HCT116 (cell line): ENCODE results near the gene BBS10. TPM values are rescaled to one million over a fixed set of nuclear protein-coding genes. Genes with fewer than 3 reads are reported as not detected.

ENCODE experiments used
- ATAC-seq: fragments of 200-7000 bp; cut with Tn5 transposase; 2 replicates; pipeline ENCODE4 v1.9.1; 2020; ENCODE audit warnings: mild to moderate bottlenecking, moderate library complexity
- BruUV-seq: library from RNA; stranded (reverse); fragments of 400-500 nt; replicated peaks from 2 replicates; lab custom pipeline; 2021; lab: Mats Ljungman, UMichigan
- CTCF ChIA-PET: fragments of 300-600 bp; sonication (Branson Sonifier 250); formaldehyde crosslinking; loops from one replicate; lab custom pipeline; 2021; ENCODE audit warnings: antibody characterized with exemption; lab: Charles Lee
- POLR2A ChIA-PET: fragments of 300-600, 350-600 bp; sonication (Branson Sonifier 250); formaldehyde crosslinking; loops from one replicate; lab custom pipeline; 2021; ENCODE audit warnings: antibody characterized with exemption; lab: Charles Lee
- RAD21 ChIA-PET, 2 experiments: fragments of 300-600 bp; sonication (Branson Sonifier 250); formaldehyde crosslinking; loops; one replicate each; lab custom pipeline; 2023; ENCODE audit warnings: low total read pairs in 2 of 2; ENCODE audit not compliant: uncharacterized antibody in 2 of 2, unreplicated experiment in 2 of 2, low non-redundant PET in 1 of 2; lab: Charles Lee
- DNase-seq: peaks from one replicate; pipeline ENCODE4 v3.0.0-alpha.2; 2010; ENCODE audit warnings: low read depth, low spot score
- H2AFZ ChIP-seq: fragments of 200-600 bp; shearing (Covaris generic), sonication (generic); 2 replicates; pipeline ENCODE4 v1.6.1; 2017; ENCODE audit warnings: low read depth, mixed run types, mixed read lengths, antibody characterized with exemption, low read length; ENCODE audit not compliant: poor library complexity, severe bottlenecking
- H3K27ac ChIP-seq: 2 replicates; pipeline ENCODE4 v1.5.1; 2012; ENCODE audit warnings: low read depth, low read length
- H3K27me3 ChIP-seq: fragments of 200-600 bp; sonication (generic); 2 replicates; pipeline ENCODE4 v1.6.1; 2016; ENCODE audit warnings: mixed run types, low read length, mixed read lengths; ENCODE audit not compliant: insufficient read depth
- H3K36me3 ChIP-seq, 2 experiments: fragments of 200-500 bp in 1 of 2; fragments of 200-600 bp in 1 of 2; sonication (Bioruptor generic) in 1 of 2; sonication (generic) in 1 of 2; 2 replicates each; pipeline versions ENCODE4 v1.5.1 to v1.6.1; 2014 to 2016; ENCODE audit warnings: low read length in 2 of 2, inconsistent platforms in 1 of 2, mixed read lengths in 1 of 2, mixed run types in 1 of 2; ENCODE audit not compliant: insufficient read depth in 2 of 2, control insufficient read depth in 1 of 2
- H3K4me1 ChIP-seq, 2 experiments: fragments of 200-600 bp in 1 of 2; sonication (generic) in 1 of 2; 2 replicates each; pipeline versions ENCODE4 v1.5.1 to v1.6.1; 2012 to 2017; ENCODE audit warnings: low read length in 2 of 2, inconsistent platforms in 1 of 2, mild to moderate bottlenecking in 1 of 2, mixed read lengths in 1 of 2, mixed run types in 1 of 2, moderate library complexity in 1 of 2; ENCODE audit not compliant: insufficient read depth in 2 of 2, control insufficient read depth in 1 of 2
- H3K4me2 ChIP-seq: fragments of 200-600 bp; sonication (generic); 2 replicates; pipeline ENCODE4 v1.6.1; 2017; ENCODE audit warnings: mixed run types, low read length, mixed read lengths
- H3K4me3 ChIP-seq, 2 experiments: fragments of 200-600 bp in 1 of 2; sonication (generic) in 1 of 2; replicated peaks in 1 of 2; 2 replicates each; pipeline ENCODE4 v1.5.1; 2011 to 2016; ENCODE audit warnings: low read length in 2 of 2, control low read depth in 1 of 2, low read depth in 1 of 2, mild to moderate bottlenecking in 1 of 2, mixed read lengths in 1 of 2, mixed run types in 1 of 2
- H3K79me2 ChIP-seq: fragments of 200-600 bp; sonication (generic); 2 replicates; pipeline ENCODE4 v1.6.1; 2017; ENCODE audit warnings: mild to moderate bottlenecking, mixed run types, low read length, moderate library complexity, mixed read lengths; ENCODE audit not compliant: insufficient read depth
- H3K9ac ChIP-seq: fragments of 200-600 bp; sonication (generic); 2 replicates; pipeline ENCODE4 v1.6.1; 2016; ENCODE audit warnings: low read length, mixed read lengths
- H3K9me2 ChIP-seq: fragments of 200-600 bp; sonication (generic), shearing (Covaris generic); 2 replicates; pipeline ENCODE4 v1.6.1; 2017; ENCODE audit warnings: mixed run types, mild to moderate bottlenecking, moderate library complexity; ENCODE audit not compliant: insufficient read depth
- H3K9me3 ChIP-seq, 2 experiments: fragments of 200-500 bp in 1 of 2; fragments of 200-600 bp in 1 of 2; sonication (Bioruptor generic) in 1 of 2; sonication (generic) in 1 of 2; 2 replicates each; pipeline ENCODE4 v1.6.1; 2014 to 2017; ENCODE audit warnings: low read length in 2 of 2, mixed read lengths in 2 of 2, inconsistent platforms in 1 of 2, low read depth in 1 of 2, mild to moderate bottlenecking in 1 of 2, mixed run types in 1 of 2, moderate library complexity in 1 of 2; ENCODE audit not compliant: control insufficient read depth in 1 of 2, insufficient read depth in 1 of 2
- H4K20me1 ChIP-seq: fragments of 200-600 bp; sonication (generic), shearing (Covaris generic); 2 replicates; pipeline ENCODE4 v1.6.1; 2017; ENCODE audit warnings: mixed run types, mild to moderate bottlenecking, moderate library complexity; ENCODE audit not compliant: insufficient read depth
- ATF3 ChIP-seq: IDR thresholded peaks from 2 replicates; pipeline ENCODE4 v1.6.1; 2012
- CEBPB ChIP-seq: IDR thresholded peaks from 2 replicates; pipeline ENCODE4 v1.6.1; 2012; ENCODE audit warnings: low read depth
- ELF1 ChIP-seq: IDR thresholded peaks from 2 replicates; pipeline ENCODE4 v1.6.1; 2012; ENCODE audit warnings: low read depth, borderline replicate concordance
- EZH2 ChIP-seq: fragments of 200-600 bp; sonication (generic); IDR thresholded peaks from 2 replicates; pipeline ENCODE4 v1.6.1; 2017; ENCODE audit warnings: antibody characterized with exemption, mixed run types
- POLR2A ChIP-seq: IDR thresholded peaks from 2 replicates; pipeline ENCODE4 v1.7.0; 2011; ENCODE audit warnings: borderline replicate concordance; ENCODE audit not compliant: insufficient read depth, insufficient read length; ENCODE audit errors: extremely low read depth
- REST ChIP-seq: IDR thresholded peaks from 2 replicates; pipeline ENCODE4 v1.6.1; 2012; ENCODE audit warnings: low read depth
- SRF ChIP-seq: IDR thresholded peaks from 2 replicates; pipeline ENCODE4 v1.6.1; 2012; ENCODE audit warnings: low read depth
- ZFX ChIP-seq: fragments of 450-650 bp; IDR thresholded peaks from 2 replicates; pipeline ENCODE4 v1.6.1; 2017
- intact Hi-C: fragments of 100-400 bp; cut with micrococcal nuclease; formaldehyde crosslinking; loops from 2 replicates; pipeline ENCODE4 v1.10.0; 2022
- total RNA-seq: library from RNA; stranded (reverse); gene quantifications from one replicate; pipeline ENCODE4 v1.2.1, GENCODE V29; 2021; ENCODE audit not compliant: unreplicated experiment

The BBS10 gene
- total RNA-seq, 1 experiment from 2014 or later = 27.1 TPM

- peaks cover 0 to 7% of the 10 kb centered on the region in 2 experiments; a peak in 1 of 4 replicates for H3K4me1 ChIP-seq
- TF ChIP-seq REST (no peak), POLR2A (no peak), ELF1 (no peak), ZFX (no peak), ATF3 (no peak), SRF (no peak), CEBPB (no peak), EZH2 (no peak)
- no peak for ATAC-seq
- POLR2A ChIA-PET = no interaction called here
- no peak overlapping the region for H2AFZ ChIP-seq
- no peak for DNase-seq
- RAD21 ChIA-PET = no interaction called here
- CTCF ChIA-PET = no interaction called here
- no peaks in the 10 kb centered on the region for H3K79me2 ChIP-seq
- no TSS peak for BruUV-seq
- H3K4me2 ChIP-seq = no peak overlapping the region
- H3K9me3 ChIP-seq = no peaks in the 10 kb centered on the region
- no peaks in the 10 kb centered on the region for H3K9me2 ChIP-seq
- H3K27ac ChIP-seq = no peak overlapping the region
- H3K9ac ChIP-seq = no peak overlapping the region
- intact Hi-C loops = no loop called here
- H3K27me3 ChIP-seq = no peaks in the 10 kb centered on the region
- no peak overlapping the region for H3K4me3 ChIP-seq
- no peaks in the 10 kb centered on the region for H4K20me1 ChIP-seq
- H3K36me3 ChIP-seq = no peaks in the 10 kb centered on the region
Observed at GRCh38 chr12:76308866-76309265, 39.3 kb downstream of the BBS10 start.
